IMR-90 (cell line): ENCODE data around the gene NLGN2. TPM values are rescaled to one million over a fixed set of nuclear protein-coding genes. Genes with fewer than 3 reads are reported as not detected.

Source experiments
- ATAC-seq: fragments of 200-7000 bp; cut with Tn5 transposase; 2 replicates; pipeline ENCODE4 v1.9.1; 2020; ENCODE audit warnings: low read depth, mild to moderate bottlenecking, moderate library complexity
- BruUV-seq: library from RNA; stranded (reverse); fragments of 400-500 nt; replicated peaks from 2 replicates; lab custom pipeline; 2021; lab: Mats Ljungman, UMichigan
- CTCF ChIA-PET: fragments of 300-600 bp; formaldehyde crosslinking; extraction: SDS; loops from one replicate; lab custom pipeline; 2021; ENCODE audit warnings: antibody characterized with exemption; lab: Yijun Ruan, JAX
- POLR2A ChIA-PET: fragments of 300-600 bp; sonication (Branson Sonifier 250); formaldehyde crosslinking; loops from one replicate; lab custom pipeline; 2022; ENCODE audit warnings: antibody characterized with exemption; ENCODE audit not compliant: unreplicated experiment; lab: Charles Lee
- DNase-seq: peaks from one replicate; pipeline ENCODE4 v3.0.0; 2013
- H2AFZ ChIP-seq: replicated peaks from 2 replicates; pipeline ENCODE3; 2013; ENCODE audit warnings: low read length, mild to moderate bottlenecking; ENCODE audit not compliant: poor library complexity
- H2AK5ac ChIP-seq: 2 replicates; pipeline ENCODE4 v1.6.1; 2013; ENCODE audit warnings: low read depth, low read length, inconsistent platforms
- H2AK9ac ChIP-seq: replicated peaks from 2 replicates; pipeline ENCODE3; 2013; ENCODE audit warnings: mild to moderate bottlenecking, low read depth, low read length, moderate library complexity; ENCODE audit not compliant: poor library complexity
- H2BK120ac ChIP-seq: 2 replicates; pipeline ENCODE4 v1.6.1; 2013; ENCODE audit warnings: low read depth, low read length, inconsistent platforms
- H2BK15ac ChIP-seq: 3 replicates; pipeline ENCODE4 v1.6.1; 2013; ENCODE audit warnings: low read depth, low read length, inconsistent platforms
- H2BK20ac ChIP-seq: 2 replicates; pipeline ENCODE4 v1.6.1; 2013; ENCODE audit warnings: low read depth, mild to moderate bottlenecking, inconsistent platforms, low read length, moderate library complexity
- H2BK5ac ChIP-seq: 2 replicates; pipeline ENCODE4 v1.6.1; 2013; ENCODE audit warnings: mild to moderate bottlenecking, low read depth, low read length, inconsistent platforms; ENCODE audit not compliant: poor library complexity, severe bottlenecking
- H3K14ac ChIP-seq: replicated peaks from 2 replicates; pipeline ENCODE4 v1.6.1; 2013; ENCODE audit warnings: low read depth, low read length, inconsistent platforms
- H3K18ac ChIP-seq: 2 replicates; pipeline ENCODE4 v1.6.1; 2013; ENCODE audit warnings: low read depth, low read length, control low read depth
- H3K23ac ChIP-seq: 2 replicates; pipeline ENCODE4 v1.6.1; 2013; ENCODE audit warnings: low read depth, low read length, inconsistent platforms
- H3K27ac ChIP-seq: 2 replicates; pipeline ENCODE4 v1.5.1; 2013; ENCODE audit warnings: mild to moderate bottlenecking, control low read depth, low read length; ENCODE audit not compliant: insufficient read depth
- H3K27me3 ChIP-seq: 2 replicates; pipeline ENCODE4 v1.6.1; 2013; ENCODE audit warnings: low read length; ENCODE audit not compliant: control insufficient read depth, insufficient read depth
- H3K36me3 ChIP-seq: 2 replicates; pipeline ENCODE4 v1.6.1; 2013; ENCODE audit warnings: low read length, mixed read lengths; ENCODE audit not compliant: control insufficient read depth, insufficient read depth
- H3K4ac ChIP-seq: 2 replicates; pipeline ENCODE4 v1.6.1; 2013; ENCODE audit warnings: low read depth, low read length, inconsistent platforms
- H3K4me1 ChIP-seq: 2 replicates; pipeline ENCODE4 v1.6.1; 2013; ENCODE audit warnings: low read length, mixed read lengths; ENCODE audit not compliant: control insufficient read depth, insufficient read depth
- H3K4me2 ChIP-seq: 2 replicates; pipeline ENCODE4 v1.6.1; 2013; ENCODE audit warnings: low read depth, mild to moderate bottlenecking, control low read depth, low read length, moderate library complexity
- H3K4me3 ChIP-seq: 2 replicates; pipeline ENCODE4 v1.5.1; 2013; ENCODE audit warnings: low read depth, mild to moderate bottlenecking, control low read depth, low read length, moderate library complexity; ENCODE audit not compliant: insufficient read depth
- H3K56ac ChIP-seq: 2 replicates; pipeline ENCODE4 v1.6.1; 2013; ENCODE audit warnings: low read length, inconsistent platforms; ENCODE audit not compliant: insufficient read depth; ENCODE audit errors: extremely low read depth
- H3K79me1 ChIP-seq, 2 experiments: 2 replicates each; pipeline ENCODE4 v1.6.1; 2013; ENCODE audit warnings: low read length in 2 of 2, inconsistent platforms in 1 of 2, low read depth in 1 of 2
- H3K9ac ChIP-seq: 2 replicates; pipeline ENCODE4 v1.6.1; 2013; ENCODE audit warnings: low read depth, low read length, control low read depth
- H3K9me1 ChIP-seq: 2 replicates; pipeline ENCODE4 v1.6.1; 2013; ENCODE audit warnings: low read length, inconsistent platforms; ENCODE audit not compliant: insufficient read depth
- H3K9me3 ChIP-seq: 2 replicates; pipeline ENCODE4 v1.6.1; 2013; ENCODE audit warnings: low read length; ENCODE audit not compliant: control insufficient read depth, insufficient read depth
- H4K20me1 ChIP-seq: 2 replicates; pipeline ENCODE4 v1.6.1; 2013; ENCODE audit warnings: low read length, inconsistent platforms; ENCODE audit not compliant: insufficient read depth
- H4K5ac ChIP-seq: 2 replicates; pipeline ENCODE4 v1.6.1; 2013; ENCODE audit warnings: mild to moderate bottlenecking, low read depth, low read length, control low read depth
- H4K8ac ChIP-seq, 2 experiments: 2 replicates each; pipeline ENCODE4 v1.6.1; 2013; ENCODE audit warnings: low read depth in 2 of 2, low read length in 2 of 2, control low read depth in 1 of 2, inconsistent platforms in 1 of 2
- H4K91ac ChIP-seq: 2 replicates; pipeline ENCODE4 v1.6.1; 2013; ENCODE audit warnings: low read depth, low read length, inconsistent platforms; ENCODE audit not compliant: insufficient read depth
- BHLHE40 ChIP-seq: fragments of 150-350 bp; IDR thresholded peaks from 2 replicates; pipeline ENCODE4 v1.6.1; 2016; ENCODE audit warnings: mild to moderate bottlenecking, low read depth, low read length
- FOS ChIP-seq: fragments of 150-350 bp; IDR thresholded peaks from 2 replicates; pipeline ENCODE4 v1.6.1; 2016; ENCODE audit warnings: low read depth, low read length
- POLR2A ChIP-seq: IDR thresholded peaks from 2 replicates; pipeline ENCODE4 v1.6.1; 2012; ENCODE audit warnings: mild to moderate bottlenecking, low read depth, low read length
- RAD21 ChIP-seq: IDR thresholded peaks from 2 replicates; pipeline ENCODE4 v1.6.1; 2012; ENCODE audit warnings: low read length, improper control_type of control experiment
- USF2 ChIP-seq: fragments of 150-350 bp; IDR thresholded peaks from 2 replicates; pipeline ENCODE4 v1.6.1; 2017; ENCODE audit warnings: mild to moderate bottlenecking, antibody characterized with exemption, low read length, low read depth
- WGBS, 2 experiments: methylation state at CpG; one replicate each; pipeline versions ENCODE4 v1.1.5 to v1.1.7; 2013; ENCODE audit warnings: missing lambda C conversion rate in 2 of 2; ENCODE audit not compliant: insufficient read length in 1 of 2; ENCODE audit errors: extremely low coverage in 2 of 2; 5-methylcytosine and 5-hydroxymethylcytosine counted together
- dilution Hi-C: fragments of 300-500 bp; cut with HindIII; formaldehyde crosslinking; loops from one replicate; pipeline ENCODE4 v1.14.3; 2018; ENCODE audit warnings: low sequenced_read_pairs; ENCODE audit not compliant: unreplicated experiment
- in situ Hi-C: fragments of 300-500 bp; cut with MboI; formaldehyde crosslinking; loops from 3 replicates; pipeline ENCODE4 v1.14.3; 2019; ENCODE audit warnings: low sequenced_read_pairs, inconsistent platforms, mixed read lengths
- intact Hi-C: fragments of 100-400 bp; cut with micrococcal nuclease; formaldehyde crosslinking; loops from 2 replicates; pipeline ENCODE4 v1.10.0; 2022
- polyA plus RNA-seq, 3 experiments: library from polyadenylated mRNA; depleted of rRNA; stranded (reverse); fragments of >200 nt; gene quantifications; 2 replicates each; pipeline ENCODE4 v1.2.3, GENCODE V29; 2012; ENCODE audit warnings: low replicate concordance in 1 of 3
- total RNA-seq: library from RNA; depleted of rRNA; stranded (reverse); fragments of >200 nt; gene quantifications from 2 replicates; pipeline ENCODE4 v1.2.3, GENCODE V29; 2012

NLGN2 gene
- total and polyA plus RNA-seq, 2 of the 4 experiments (the other 2 are of a cell fraction) = 1.8 to 38.1 TPM

GRCh38 chr17:7403977-7404736, 3.5 kb upstream of the NLGN2 start, which contains the start of gene TMEM256:
TSS of gene TMEM256 (minus strand) at chr17:7404097. CDS start at chr17:7404084, 13 bp downstream.
- POLR2A ChIA-PET = interaction anchor here (0.6 to 1.7 kb wide), 8 partner anchors 9 to 1941 kb away, joined by 3 to 9 read pairs (median 4); partner anchors contain the start of gene PLSCR3
- peak within 1 kb of the TSS; percentile 94 for H3K14ac ChIP-seq

More at GRCh38 chr17:7403977-7404736, 3.5 kb upstream of the NLGN2 start, which contains the start of gene TMEM256:
- no peaks in the 10 kb centered on the region for H3K9me1 ChIP-seq
- peak within 1 kb of the TSS; percentile 94 for H3K4me3 ChIP-seq
- DNase-seq (peak; percentile 99), ATAC-seq (peak; percentile 80)
- peak within 1 kb of the TSS; percentile 50; the same call in 1 of the 2 replicates for H4K5ac ChIP-seq
- H3K36me3 ChIP-seq = peaks cover 7% of the 10 kb centered on the region; the same call in 1 of the 2 replicates
- 0 out of 2 replicates have a peak, but pooled peaks have one; percentile 20 for TF ChIP-seq USF2
- TF ChIP-seq BHLHE40 = peak; percentile 31; the same call in 1 of the 2 replicates
- peak; percentile 33; the same call in 1 of the 2 replicates for TF ChIP-seq FOS
- TF ChIP-seq POLR2A = peak; percentile 57; the same call in 1 of the 2 replicates
- TF ChIP-seq RAD21 = no peak
- H3K4ac ChIP-seq = peak within 1 kb of the TSS; percentile 86
- H3K23ac ChIP-seq = peak within 1 kb of the TSS; percentile 91
- H3K79me1 ChIP-seq = peaks cover 11 to 54% of the 10 kb centered on the region in 2 experiments
- peak within 1 kb of the TSS; percentile 100 for H2AK9ac ChIP-seq
- peak within 1 kb of the TSS; percentile 45; the same call in 1 of the 2 replicates for H3K18ac ChIP-seq
- H3K9me3 ChIP-seq = no peaks in the 10 kb centered on the region
- in situ Hi-C loops (no loop called here), intact Hi-C loops (loop anchor here (1.0 to 2.0 kb wide), 4 partner anchors 33 to 157 kb away; partner anchors contain the start of genes POLR2A and SENP3), dilution Hi-C loops (no loop called here)
- 0% methylated on average over 15 of the region's 49 CpGs; no CpG with 5 or more reads in 1 of the 2 experiments for WGBS, 2 experiments
- H3K27me3 ChIP-seq = no peaks in the 10 kb centered on the region
- H3K4me1 ChIP-seq = peaks cover 9% of the 10 kb centered on the region
- no TSS peak for BruUV-seq
- H3K4me2 ChIP-seq = peak within 1 kb of the TSS; percentile 95
- peak within 1 kb of the TSS; percentile 100 for H2AFZ ChIP-seq
- CTCF ChIA-PET = interaction anchor here (0.8 kb wide), 1 partner anchor 32 kb away, joined by 4 read pairs; the partner anchor contains the start of gene TMEM102
- H3K27ac ChIP-seq = peak within 1 kb of the TSS; percentile 75
- H3K9ac ChIP-seq = peak within 1 kb of the TSS; percentile 90
- H2BK20ac ChIP-seq = no peak within 1 kb of the TSS
- H2BK15ac ChIP-seq = no peak within 1 kb of the TSS
- H2AK5ac ChIP-seq = peak within 1 kb of the TSS; percentile 82
- peak within 1 kb of the TSS; percentile 72 for H2BK5ac ChIP-seq
- H3K56ac ChIP-seq = peak within 1 kb of the TSS; percentile 64; the same call in 1 of the 2 replicates
- peak within 1 kb of the TSS; percentile 55 for H2BK120ac ChIP-seq
- H4K20me1 ChIP-seq = peaks cover 7% of the 10 kb centered on the region
- H4K8ac ChIP-seq = peak within 1 kb of the TSS; percentile 63 to 90
- H4K91ac ChIP-seq = peak within 1 kb of the TSS; percentile 80
